Activated T-cell treated with anti-CD3 and anti-CD28 coated beads, Interleukin-2, amount 50 U/mL, for 1 hour (primary cell): ENCODE measurements around the gene CDRT4.
A peak's percentile ranks its signal among the peaks of the same experiment; 100 is the strongest.
"Not testable (repeated sequence)": the region's sequence is repeated elsewhere in the genome, so short reads cannot be mapped to it uniquely, and the experiment has no call there.

Source experiments
- DNase-seq: peaks from one replicate; pipeline ENCODE4 v3.0.0-alpha.2; 2020

CDRT4 gene

DNA sequence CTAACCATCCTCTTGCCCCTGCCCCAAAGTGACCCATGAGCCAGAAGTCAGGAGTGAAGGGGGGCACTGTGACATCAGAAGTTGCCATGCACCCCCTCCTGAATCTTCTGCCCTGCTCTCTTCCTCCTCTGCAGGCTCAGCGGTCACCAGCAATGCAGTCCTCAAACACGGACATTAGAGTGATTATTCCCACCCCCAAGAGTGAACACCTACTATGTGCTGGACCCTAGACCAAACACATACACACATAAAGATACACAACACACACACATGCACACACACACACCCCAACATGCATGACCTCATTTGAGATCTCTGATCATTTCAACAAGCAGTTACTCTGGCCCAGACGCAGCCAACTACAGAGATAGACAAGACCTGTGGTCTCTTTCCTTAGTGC is at the start of gene CDRT4:
TSS of gene CDRT4 (minus strand) at position 30 of the 400 bp plus-strand sequence. CDS start 27,383 bp downstream, outside the sequence.
- no peak for DNase-seq

DNA sequence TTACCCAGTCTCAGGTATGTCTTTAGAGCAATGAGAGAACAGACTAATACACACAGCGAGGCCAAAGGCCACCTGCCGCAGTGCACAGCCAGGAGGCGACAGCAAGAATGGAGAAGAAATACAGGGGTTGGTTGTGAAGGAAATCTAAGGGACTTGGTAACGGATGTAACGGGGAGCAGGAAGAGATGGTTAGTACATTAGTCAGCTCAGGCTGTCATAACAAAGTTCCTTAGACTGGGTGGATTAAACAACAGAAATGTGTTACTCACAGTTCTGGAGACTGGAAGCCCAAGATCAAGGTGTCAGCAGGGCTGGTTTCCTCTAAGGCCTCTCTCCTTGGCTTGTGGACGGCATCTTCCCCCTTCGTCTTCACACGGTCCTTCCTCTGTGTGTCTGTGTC is 48.7 kb upstream of the CDRT4 start:
- DNase-seq = no peak

DNA sequence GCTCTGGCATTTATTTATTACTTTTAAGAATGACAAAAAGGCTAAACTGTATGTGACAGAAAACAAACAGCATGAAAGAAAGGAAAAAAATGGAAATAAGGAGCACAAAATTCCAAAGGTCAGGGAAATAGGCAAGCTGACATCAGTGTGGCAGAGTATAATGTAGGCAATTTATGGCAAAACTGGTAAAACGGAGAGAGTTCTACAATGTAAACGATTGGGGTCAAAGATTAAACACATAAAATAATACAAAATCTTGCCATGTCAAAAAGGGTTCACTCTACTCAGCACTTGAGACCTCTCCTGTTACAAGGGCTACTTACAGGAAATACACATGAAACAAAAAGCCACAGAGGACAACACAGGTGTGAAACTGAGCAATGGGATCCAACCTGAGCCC is 47.0 kb upstream of the CDRT4 start:
- no peak for DNase-seq

DNA sequence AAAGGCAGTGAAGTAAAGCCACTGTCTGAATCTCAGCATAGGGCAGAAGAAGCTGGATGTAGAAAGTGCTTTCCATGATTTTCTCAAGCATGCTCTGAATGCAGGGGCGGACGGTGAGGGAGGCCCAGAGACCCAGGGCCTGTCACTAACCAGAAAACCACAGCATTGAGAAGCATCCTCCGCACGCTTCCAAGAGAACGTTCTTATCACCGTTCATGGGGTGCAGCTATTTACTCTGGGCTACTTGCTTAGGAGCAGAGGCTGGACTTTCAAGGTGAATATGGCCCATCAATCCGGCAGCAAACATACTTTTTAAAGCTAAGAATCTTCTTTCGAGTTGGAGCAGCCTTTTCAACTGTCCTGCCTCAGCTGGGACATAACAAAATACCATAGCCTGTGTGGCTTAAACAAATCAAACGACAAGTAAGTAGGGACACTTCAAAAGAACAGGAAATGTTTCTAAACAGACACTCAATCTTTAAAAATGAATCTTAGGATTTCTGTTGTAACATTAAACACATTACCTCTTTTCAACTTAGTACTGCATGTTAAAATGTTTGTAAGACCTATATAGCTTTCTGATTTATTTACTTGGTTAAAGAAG is 46.5 kb upstream of the CDRT4 start:
- no peak for DNase-seq

DNA sequence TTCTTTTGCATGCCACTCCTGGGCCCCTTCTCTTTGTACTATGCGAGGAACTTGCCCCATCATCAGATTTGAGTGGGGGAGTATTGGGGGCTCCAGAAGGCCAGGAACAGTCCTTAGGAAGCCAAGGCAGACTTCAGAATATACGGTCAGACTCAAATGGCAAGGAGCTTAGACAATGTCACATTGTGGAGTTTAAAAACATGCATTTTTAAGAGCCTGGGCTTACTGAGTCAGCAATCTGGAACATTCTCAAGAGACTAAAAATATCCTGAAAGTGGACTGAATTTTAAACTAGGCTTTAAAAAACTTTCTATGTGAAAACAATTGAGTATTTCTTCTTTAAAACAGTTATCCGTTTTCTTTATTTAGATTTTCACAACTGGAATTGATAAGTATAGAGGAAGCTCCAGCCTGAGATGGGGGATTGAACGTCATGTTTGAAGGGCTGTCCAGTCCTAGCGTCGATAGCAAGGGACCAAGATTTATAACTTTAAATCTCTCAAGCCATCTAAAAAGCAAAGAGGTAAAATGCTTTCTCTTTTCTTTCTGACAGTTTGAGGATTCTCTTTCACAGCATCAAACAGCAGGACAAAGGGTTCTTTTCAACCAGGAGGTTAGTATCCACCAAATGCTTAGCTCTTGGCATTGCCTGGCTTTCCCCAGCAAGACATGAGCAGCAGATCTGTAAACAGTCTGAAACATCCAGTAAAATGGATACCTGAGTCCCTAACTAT is 45.8 kb upstream of the CDRT4 start:
- no peak for DNase-seq

DNA sequence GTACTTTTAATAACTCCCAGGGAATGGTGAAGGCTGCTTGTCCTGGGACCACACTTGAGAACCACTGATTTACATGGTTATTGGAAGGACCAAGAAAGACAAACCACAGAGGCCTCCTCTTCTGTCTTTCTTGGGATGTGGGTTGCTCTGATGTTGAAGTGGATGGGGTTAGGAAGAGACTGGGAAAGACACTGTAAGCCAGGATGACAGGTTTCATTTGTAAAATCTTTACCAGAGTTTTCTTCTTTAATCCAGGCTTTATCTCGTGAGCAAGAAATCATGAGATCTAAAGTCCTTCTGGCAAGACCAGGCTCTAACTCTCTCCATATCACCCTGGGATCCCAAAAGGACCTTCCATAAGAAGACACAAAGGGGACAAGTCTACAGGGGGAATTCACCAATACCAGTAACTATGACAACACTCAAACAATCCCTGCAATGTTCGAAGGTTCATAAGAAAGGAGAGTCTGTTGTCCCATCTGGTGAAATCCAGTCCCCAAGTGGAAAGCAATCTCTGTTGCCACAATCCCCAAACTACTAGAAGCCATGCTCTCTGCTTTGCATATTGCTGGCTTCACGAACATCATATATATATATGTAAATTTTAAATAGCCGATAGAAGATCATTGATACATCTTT is 44.8 kb upstream of the CDRT4 start:
- DNase-seq = no peak

DNA sequence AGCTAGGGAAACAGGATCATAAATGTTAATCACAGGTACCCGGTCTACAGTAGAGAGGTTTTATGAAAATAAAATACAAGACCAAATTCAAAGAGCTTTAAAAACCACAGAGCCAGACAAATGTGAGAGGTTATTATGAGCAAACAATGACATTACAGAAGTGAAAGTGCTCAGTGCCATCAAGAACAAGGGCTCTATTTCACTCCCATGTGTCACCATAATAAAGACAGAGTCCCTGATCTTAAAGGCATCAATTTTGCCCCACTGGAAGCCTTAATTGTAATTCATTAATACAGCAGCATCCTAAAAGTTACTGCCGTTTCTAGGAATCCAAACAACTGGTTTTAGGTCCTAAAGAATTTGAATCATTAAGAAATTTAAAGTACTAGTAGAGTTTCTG is 43.7 kb upstream of the CDRT4 start:
- no peak for DNase-seq

DNA sequence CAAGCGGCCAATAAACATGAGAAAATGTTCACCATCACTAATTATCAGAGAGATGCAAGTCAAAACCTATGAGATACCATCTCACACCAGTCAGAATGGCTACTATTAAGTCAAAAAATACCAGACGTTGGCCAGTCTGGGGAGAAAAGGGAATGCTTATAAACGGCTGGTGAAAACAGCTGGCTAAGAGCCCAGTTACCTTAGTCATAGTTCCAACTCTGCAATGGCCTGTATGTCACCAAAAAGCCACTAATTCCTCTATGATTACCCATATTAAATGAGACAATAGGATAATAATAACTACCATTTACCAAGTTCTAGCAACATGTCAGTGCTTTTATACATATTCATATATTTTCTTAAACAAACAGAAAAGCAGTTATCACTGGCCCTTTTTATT is 42.9 kb upstream of the CDRT4 start:
- no peak for DNase-seq

DNA sequence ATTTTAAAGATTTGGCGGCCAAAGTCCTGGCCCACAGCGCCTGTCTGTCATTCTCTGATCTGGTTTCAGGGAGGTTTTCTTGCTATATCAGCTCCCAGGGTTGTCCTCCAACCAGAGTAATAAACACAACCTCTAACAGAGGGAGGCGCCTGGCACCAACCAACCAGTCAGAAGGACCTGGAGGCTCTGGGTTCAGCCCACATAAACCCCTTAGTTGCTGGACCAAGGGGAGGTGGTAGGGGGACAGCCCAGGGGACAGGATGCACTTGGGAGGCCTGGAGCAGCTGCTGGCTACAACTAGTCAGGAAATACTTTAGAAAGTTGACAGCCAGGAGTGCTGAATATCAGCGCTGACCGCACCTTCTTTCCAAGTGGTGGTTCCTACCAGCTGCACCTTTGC is 41.7 kb upstream of the CDRT4 start:
- no peak for DNase-seq

DNA sequence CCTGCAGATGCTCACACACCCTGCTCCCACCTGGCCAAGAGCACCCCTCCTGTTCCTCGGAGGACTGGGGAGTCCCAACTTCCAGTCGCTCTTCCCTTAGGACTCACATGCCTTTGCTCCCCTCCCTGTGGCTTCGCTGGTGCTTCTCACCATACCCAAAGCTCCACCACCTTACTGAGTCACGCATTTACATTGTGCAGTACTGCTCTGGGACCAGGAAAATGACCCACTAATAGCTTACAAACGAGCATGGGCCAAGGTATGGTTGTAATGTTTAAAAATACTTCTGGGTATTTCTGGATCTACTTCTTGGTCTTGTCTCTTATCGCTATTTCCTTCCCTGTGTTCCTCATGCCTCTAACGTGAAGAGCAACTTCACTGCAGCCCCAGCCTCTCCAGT is 41.0 kb upstream of the CDRT4 start:
- DNase-seq = no peak

DNA sequence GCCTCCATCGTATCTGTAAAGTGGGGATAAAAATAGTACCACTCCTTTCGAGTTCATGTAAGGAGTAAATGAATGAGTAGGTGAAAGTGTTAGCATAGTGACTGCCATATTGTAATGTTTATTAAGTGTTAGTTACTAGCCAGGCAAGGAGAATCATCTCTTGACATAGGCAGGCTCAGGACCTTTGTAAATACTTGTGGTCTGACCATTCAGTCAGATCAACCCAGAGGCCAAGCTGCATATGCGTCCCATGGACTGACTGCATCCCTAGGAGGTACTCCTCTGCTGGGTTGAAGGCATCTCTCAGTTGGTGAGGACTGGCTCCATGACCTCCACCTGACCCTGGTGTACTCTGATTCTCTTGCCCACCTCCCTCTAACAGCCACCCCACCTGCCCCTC is 40.5 kb upstream of the CDRT4 start:
- DNase-seq = no peak

DNA sequence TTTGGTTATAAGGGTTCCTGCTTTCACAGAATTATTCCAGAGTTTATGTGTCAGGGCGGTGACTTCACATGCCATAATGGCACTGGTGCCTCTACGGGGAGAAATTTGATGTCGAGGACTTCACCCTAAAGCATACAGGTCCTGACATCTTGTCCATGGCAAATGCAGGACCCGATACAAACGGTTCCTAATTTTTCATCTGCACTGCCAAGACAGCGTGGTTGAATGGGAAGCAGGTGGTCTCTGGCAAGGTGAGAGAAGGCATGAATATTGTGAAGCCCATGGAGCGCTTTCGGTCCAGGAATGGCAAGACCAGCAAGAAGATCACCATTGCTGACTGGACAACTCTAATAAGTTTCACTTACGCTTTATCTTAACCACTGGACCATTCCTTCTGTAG is 39.6 kb upstream of the CDRT4 start:
- no peak for DNase-seq

DNA sequence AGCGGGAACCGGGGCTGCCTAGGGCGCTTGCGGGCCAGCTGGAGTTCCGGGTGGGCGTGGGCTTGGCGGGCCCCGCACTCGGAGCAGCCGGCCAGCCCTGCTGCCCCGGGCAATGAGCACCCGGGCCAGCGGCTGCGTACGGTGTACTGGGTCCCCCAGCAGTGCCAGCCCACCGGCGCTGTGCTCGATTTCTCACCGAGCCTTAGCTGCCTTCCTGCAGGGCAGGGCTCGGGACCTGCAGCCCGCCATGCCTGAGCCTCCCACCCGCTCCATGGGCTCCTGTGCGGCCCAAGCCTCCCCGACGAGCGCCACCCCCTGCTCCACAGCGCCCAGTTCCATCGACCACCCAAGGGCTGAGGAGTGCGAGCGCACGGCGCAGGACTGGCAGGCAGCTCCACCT is 38.3 kb upstream of the CDRT4 start:
- DNase-seq = not testable (repeated sequence)

DNA sequence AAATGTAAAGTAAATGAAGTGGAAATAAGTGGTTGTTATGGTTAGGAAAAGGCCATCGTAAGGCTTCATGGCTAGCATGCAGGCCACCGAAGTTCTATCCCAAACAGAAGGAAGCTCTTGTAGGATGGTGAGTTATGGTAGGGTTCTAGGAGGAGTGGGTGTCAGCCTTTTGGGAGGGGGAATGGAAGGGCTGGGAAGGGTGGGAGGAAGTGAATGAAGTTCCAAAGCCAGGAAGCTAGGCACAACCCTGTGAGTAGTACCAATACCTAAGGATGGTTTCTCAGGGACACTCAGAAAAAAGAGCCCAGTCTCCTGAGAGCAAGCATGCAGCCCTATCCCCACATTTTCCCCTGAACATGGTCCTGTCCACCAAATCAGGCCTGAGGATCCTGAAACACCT is 36.3 kb upstream of the CDRT4 start:
- DNase-seq = no peak

DNA sequence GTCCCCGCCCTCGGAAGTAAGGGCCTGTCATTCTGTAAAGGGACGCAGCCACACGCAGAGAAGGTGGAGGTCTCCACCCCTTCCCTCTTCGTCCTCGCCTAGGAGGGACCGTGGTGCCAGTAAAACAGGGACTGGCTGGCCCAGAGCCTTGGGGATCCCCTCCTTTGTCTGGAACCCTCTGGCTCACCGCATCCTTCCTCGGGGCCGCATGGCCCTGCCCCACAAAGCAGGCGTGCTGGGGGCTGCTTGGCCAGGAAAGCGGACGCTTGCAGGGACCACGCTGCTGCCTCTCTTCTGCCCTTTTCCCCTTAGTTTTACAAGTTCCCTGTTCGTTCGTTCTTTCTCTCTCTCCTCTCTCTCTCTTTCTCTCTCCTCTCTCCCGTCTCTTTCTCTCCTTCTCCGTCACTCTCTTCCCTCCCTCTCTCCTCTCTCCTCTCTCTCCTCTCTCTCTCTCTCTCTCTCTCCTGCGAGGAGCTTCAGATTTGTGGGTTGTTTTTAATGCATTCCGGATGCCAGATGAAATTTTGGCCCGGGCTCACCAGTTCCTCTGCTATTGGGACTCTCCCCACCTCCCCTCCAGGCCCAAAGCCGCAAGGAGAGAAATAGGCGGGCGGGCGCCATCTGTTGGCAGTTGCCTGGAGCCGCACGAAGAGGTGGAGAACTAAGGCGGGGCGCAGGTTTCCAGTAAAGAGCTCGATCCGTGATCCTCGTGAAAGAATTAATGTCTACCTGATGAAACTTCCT is 35.1 kb upstream of the CDRT4 start:
- peak; percentile 65 for DNase-seq

DNA sequence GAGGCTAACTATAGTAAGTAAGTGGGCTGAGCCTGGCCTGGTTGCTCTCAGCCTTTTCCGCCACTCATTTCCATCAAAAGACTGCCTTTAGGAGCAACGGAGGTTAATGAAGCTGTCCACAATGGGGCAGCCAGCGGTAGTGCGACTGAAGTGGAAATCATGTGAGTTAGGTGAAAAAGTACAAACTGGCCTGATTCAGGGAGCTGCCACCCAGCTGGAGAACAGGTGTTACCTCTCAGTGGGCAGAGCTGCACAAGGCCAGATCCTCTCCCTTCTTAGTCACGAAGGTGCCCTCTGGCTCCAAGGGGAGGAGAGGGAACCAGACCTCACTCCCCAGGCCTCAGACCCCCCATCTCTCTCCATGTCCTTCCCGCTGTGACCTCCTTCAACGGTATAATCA is 34.4 kb upstream of the CDRT4 start:
- DNase-seq = no peak

DNA sequence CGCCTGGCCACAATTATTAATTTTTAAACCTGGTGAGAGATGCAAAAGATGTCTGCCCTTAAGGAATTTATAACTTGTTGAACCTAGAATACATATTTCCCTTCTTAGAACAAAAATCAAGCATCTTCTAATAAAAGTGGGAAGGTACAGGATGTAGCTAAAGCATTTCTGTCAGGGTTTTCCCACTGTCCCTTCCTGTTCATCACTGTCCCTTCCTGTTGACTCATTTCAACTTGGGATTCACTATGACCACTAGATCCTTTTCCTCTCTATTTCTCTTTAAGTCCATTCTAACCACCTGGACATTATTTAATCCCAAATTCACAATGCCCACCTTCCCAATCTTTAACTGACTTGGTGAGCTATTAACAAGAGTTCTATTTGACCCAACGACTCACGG is 33.9 kb upstream of the CDRT4 start:
- DNase-seq = no peak

DNA sequence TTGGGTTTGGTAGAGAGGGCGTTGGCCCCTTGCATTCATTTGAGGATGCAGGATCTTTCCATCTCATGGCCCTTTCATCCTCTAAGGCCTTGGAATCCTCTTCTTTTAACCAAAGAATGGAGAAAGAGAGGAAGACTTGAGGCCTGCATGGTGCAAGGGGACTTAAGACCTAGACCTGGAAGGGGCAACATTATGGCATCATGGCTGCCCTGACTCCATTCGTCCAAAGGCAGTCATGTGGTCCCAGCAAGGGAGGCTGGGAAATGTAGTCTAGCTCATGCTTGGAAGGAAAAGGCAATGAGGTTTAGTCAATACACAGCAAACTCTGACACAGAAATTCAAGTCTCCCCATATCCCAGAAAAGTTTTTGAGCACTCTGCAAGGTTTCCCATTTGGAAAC is 30.7 kb upstream of the CDRT4 start:
- DNase-seq = no peak

DNA sequence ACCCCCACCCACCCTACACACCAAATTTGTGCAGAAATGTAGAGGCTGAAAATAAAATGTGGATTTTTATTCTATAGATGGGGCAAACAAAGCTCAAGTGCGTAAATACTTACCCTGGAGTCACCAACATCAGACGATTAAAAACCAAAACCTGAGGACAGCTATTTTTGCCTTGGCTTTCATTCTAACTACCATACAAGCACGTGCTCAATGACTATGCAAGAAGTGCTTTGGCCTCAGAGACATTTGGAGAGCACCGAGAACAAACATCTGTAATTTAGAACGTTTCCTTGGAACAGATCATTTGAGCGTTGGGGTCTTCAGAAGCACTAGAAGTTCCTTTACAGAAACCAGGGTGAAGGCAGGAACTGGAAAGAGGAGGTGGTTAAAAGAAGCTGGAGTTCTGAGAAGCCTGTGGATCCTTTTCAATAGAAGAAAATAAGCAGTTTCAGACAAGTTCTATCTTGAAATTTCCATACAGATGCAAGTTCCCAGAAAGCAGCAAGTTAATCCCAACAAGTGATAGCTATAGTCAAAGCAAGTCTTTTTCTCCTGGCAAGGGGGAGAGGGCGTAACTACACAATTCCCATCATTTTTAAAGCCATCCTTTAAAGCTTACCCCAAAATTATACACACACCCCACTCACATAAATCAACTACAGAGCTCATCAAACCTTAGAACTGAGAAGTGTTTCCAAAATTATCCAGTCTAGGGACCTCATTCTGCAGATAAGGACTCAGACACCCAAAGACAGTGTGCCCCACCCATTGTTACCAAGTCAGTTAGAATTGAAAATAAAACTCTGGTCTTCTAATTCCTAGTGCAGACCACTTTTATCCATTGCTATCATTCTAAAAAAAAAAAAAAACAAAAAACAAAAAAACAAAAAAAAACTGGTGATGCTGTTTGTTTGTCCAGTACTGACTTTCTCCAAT is 29.6 kb upstream of the CDRT4 start:
- no peak for DNase-seq

DNA sequence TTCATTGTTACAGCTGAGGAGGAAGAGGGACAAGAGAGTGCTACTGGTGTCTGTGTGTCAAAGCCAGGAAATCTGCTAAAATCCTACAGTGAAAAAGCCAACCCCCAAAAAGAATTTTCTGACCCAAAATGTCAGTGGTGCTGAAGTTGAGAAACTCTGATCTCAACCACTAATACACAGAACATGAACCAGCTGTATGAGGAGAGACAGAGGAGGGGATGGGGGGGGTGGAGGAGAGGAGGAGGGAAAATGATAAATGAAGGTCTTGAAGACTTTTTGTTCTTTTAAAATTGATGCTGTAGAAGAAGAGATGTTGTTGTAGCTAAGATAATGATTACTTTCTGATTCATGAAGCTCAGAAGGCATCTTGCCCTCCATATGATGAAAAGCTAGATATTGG is 27.4 kb upstream of the CDRT4 start:
- no peak for DNase-seq

DNA sequence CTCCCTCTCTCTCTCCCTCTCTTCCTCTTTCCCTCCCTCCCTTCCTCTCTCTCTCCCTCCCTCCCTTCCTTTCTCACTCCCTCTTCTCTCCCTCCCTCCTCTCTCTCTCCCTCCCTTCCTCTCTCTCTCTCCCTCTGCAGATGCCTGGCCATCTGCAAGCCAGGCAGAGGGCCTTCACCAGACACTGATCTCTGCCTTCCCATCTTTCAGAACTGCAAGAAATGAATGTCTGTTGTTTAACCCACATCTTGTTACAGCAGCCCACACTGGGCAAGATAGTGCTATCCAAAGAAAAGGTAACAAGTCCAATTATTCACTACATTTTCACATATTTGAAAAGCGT is 26.2 kb upstream of the CDRT4 start:
- DNase-seq = no peak

DNA sequence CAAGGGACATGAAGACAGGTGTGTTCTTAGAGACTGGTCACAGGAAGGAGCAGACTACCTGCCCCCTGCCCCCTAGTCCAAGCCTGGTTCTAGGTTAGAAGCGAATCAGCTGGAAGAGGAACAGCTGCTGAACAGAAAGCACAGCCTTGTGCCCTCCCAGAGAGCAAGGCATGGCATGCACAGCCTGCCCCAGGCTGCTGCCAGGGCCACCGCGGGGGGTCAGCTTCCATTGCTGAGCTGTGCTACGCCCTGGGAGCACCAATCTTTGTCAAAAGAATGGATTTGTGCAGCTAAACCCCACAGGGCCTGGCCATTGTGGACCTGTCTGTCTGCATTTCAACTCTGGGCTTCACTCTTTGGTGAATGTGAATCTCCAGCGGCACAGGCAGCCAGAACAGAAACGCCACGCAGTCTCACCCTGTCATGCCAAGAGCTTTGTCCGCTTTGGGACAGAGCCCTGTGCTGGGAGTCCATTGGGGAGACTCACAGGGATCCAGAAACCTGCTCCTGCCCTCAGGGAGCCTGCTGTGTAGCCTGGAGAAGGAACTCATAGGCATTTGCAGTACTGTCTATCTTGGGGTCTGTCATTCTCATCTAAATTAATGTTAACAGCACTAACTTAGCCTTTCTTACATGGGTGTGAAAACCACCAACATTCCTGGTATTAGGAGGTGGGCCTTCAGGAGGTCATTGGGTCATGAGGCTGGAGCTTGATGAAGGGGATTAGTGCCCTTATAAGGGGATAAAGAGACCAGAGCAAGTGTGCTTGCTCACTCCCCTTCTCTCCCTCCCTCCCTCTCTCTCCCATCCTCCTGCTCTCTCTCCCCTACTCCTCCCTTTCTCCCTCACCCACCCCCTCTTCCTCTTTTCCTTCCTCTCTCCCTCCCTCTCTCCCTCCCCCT is 25.6 kb upstream of the CDRT4 start:
- no peak for DNase-seq
